A549 treated with AZD9567 at 1 μM for 4 hours (cell line): ENCODE results near the gene SARS1. TPM values are rescaled to one million over a fixed set of nuclear protein-coding genes. Genes with fewer than 3 reads are reported as not detected.

Experiments
- total RNA-seq: library from RNA; stranded (reverse); fragments of 200-300 nt; extraction: Qiagen RNA extraction; gene quantifications from 5 replicates; pipeline ENCODE4 v1.2.3, GENCODE V29; 2022; ENCODE audit not compliant: insufficient read depth

Gene SARS1
- 90.6 to 94.3 TPM (median 92.6 TPM) in 5 replicates for total RNA-seq

DNA sequence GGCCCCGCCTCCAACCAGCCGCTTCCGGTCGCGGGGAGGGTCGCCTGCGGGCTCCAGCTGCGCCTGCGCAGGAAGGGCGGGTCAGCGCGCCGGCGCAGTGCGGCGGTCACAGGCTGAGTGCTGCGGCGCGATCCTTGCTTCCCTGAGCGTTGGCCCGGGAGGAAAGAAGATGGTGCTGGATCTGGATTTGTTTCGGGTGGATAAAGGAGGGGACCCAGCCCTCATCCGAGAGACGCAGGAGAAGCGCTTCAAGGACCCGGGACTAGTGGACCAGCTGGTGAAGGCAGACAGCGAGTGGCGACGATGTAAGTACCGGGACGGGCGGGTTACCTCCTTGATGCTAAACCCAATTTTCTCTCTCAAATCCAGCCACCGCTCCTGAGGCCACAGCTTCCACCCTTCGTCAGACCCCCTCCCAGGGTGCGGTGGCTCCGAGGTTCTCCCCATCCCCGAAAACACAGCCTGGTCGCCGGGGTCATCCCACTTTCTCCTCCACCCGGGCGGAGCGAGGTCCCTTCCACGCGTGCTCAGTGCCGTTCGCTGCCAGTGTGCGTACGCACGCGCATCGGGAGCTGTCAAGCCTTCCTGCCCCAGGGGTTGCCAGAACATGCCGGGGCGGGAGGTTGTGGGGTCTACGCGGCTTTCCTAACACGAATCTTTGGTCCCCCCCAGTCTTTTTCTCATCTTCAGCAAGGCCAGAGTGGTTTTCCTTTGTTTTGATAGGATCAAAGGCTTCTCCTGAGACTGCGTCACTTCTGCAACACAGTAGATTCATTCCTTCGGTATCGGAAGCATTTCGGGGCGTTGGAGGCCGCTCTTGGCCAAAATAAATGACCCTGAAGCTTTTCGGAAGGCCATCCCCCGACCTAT lies at the start of gene SARS1:
TSS of gene SARS1 (plus strand) at position 95 of the 870 bp plus-strand sequence. CDS start at position 170, 75 bp downstream.

GRCh38 chr1:109248797-109249629 lies 35.3 kb downstream of the SARS1 start, which contains the start of gene CELSR2:
TSS of gene CELSR2 (plus strand) at chr1:109249539. CDS start at chr1:109250080, 541 bp downstream.

GRCh38 chr1:109282952-109283747 lies 69.4 kb downstream of the SARS1 start, which contains the start of gene PSRC1:
TSS of gene PSRC1 (minus strand) at chr1:109283145.

Other genes with a start within 250 kb of the SARS1 start
- 8.3 to 12.4 TPM (median 9.7 TPM) in 5 replicates for gene WDR47, start 171.8 kb upstream of the SARS1 start, total RNA-seq
- 24.9 to 31.0 TPM (median 26.8 TPM) in 5 replicates for gene TAF13, start 137.9 kb upstream of the SARS1 start, total RNA-seq
- 7.7 to 8.9 TPM (median 8.5 TPM) in 5 replicates for gene TMEM167B, start 123.2 kb upstream of the SARS1 start, total RNA-seq
- gene ELAPOR1, start 99.8 kb upstream of the SARS1 start, total RNA-seq: 0.34 to 0.63 TPM (median 0.50 TPM) in 4 of 5 replicates, not detected in the other
- 4.2 to 5.2 TPM (median 4.6 TPM) in 5 replicates for gene CELSR2, start 35.6 kb downstream of the SARS1 start, total RNA-seq
- 14.7 to 23.9 TPM (median 22.7 TPM) in 5 replicates for gene PSRC1, start 69.2 kb downstream of the SARS1 start, total RNA-seq
- gene MYBPHL, start 93.1 kb downstream of the SARS1 start, total RNA-seq: not detected in 5 replicates
- 3.4 to 8.7 TPM (median 3.5 TPM) in 5 replicates for gene SORT1, start 184.0 kb downstream of the SARS1 start, total RNA-seq
- 103 to 152 TPM (median 110 TPM) in 5 replicates for gene PSMA5, start 212.5 kb downstream of the SARS1 start, total RNA-seq